H9 (cell line): ENCODE data around the gene ASGR2. TPM values are rescaled to one million over a fixed set of nuclear protein-coding genes. Genes with fewer than 3 reads are reported as not detected.

ENCODE experiments used
- DNase-seq: peaks from one replicate; pipeline ENCODE4 v3.0.0-alpha.2; 2017
- H2AFZ ChIP-seq: one replicate; pipeline ENCODE4 v1.6.1; 2013; ENCODE audit warnings: mild to moderate bottlenecking, low read length, control low read depth, moderate library complexity
- H2AK5ac ChIP-seq: 2 replicates; pipeline ENCODE4 v1.6.1; 2013; ENCODE audit warnings: low read length, control low read depth, mixed read lengths; ENCODE audit not compliant: insufficient read length
- H2BK120ac ChIP-seq: one replicate; pipeline ENCODE4 v1.6.1; 2013; ENCODE audit warnings: low read depth, mild to moderate bottlenecking, low read length, control low read depth, inconsistent platforms; ENCODE audit not compliant: poor library complexity, severe bottlenecking
- H2BK12ac ChIP-seq: 2 replicates; pipeline ENCODE4 v1.6.1; 2013; ENCODE audit warnings: low read length, control low read depth, mixed read lengths, low read depth; ENCODE audit not compliant: insufficient read length
- H2BK15ac ChIP-seq: 2 replicates; pipeline ENCODE4 v1.6.1; 2013; ENCODE audit warnings: low read depth, low read length, control low read depth
- H2BK20ac ChIP-seq: one replicate; pipeline ENCODE4 v1.6.1; 2013; ENCODE audit warnings: low read depth, mild to moderate bottlenecking, low read length, control low read depth, inconsistent platforms; ENCODE audit not compliant: poor library complexity, severe bottlenecking
- H2BK5ac ChIP-seq: 2 replicates; pipeline ENCODE4 v1.6.1; 2013; ENCODE audit warnings: low read length, control low read depth, mixed read lengths; ENCODE audit not compliant: insufficient read length
- H3K14ac ChIP-seq: 2 replicates; pipeline ENCODE4 v1.6.1; 2013; ENCODE audit warnings: low read length, control low read depth; ENCODE audit not compliant: insufficient read depth
- H3K18ac ChIP-seq: 2 replicates; pipeline ENCODE4 v1.6.1; 2013; ENCODE audit warnings: low read depth, mild to moderate bottlenecking, mixed read lengths, low read length, control low read depth; ENCODE audit not compliant: insufficient read length
- H3K23ac ChIP-seq: 2 replicates; pipeline ENCODE4 v1.6.1; 2013; ENCODE audit warnings: low read length, control low read depth, mixed read lengths, low read depth; ENCODE audit not compliant: insufficient read length
- H3K23me2 ChIP-seq: 2 replicates; pipeline ENCODE4 v1.6.1; 2013; ENCODE audit warnings: low read depth, mild to moderate bottlenecking, mixed read lengths, low read length, control low read depth; ENCODE audit not compliant: insufficient read length, poor library complexity, severe bottlenecking
- H3K27ac ChIP-seq: 2 replicates; pipeline ENCODE4 v1.5.1; 2013; ENCODE audit warnings: low read length, control low read depth, mixed read lengths, low read depth; ENCODE audit not compliant: insufficient read length
- H3K27me3 ChIP-seq: 2 replicates; pipeline ENCODE4 v1.6.1; 2013; ENCODE audit warnings: low read length, control low read depth, inconsistent platforms; ENCODE audit not compliant: insufficient read depth
- H3K4ac ChIP-seq: 2 replicates; pipeline ENCODE4 v1.6.1; 2013; ENCODE audit warnings: low read depth, mild to moderate bottlenecking, control low read depth, inconsistent platforms, low read length, moderate library complexity
- H3K4me1 ChIP-seq: 2 replicates; pipeline ENCODE4 v1.6.1; 2013; ENCODE audit warnings: low read length, control low read depth, inconsistent platforms; ENCODE audit not compliant: insufficient read depth
- H3K4me2 ChIP-seq: 2 replicates; pipeline ENCODE4 v1.6.1; 2013; ENCODE audit warnings: low read length, control low read depth, mixed read lengths; ENCODE audit not compliant: insufficient read length, insufficient read depth
- H3K56ac ChIP-seq: 2 replicates; pipeline ENCODE4 v1.6.1; 2013; ENCODE audit warnings: low read depth, mild to moderate bottlenecking, mixed read lengths, low read length, control low read depth; ENCODE audit not compliant: insufficient read length
- H3K79me1 ChIP-seq: 2 replicates; pipeline ENCODE4 v1.6.1; 2013; ENCODE audit warnings: low read depth, mild to moderate bottlenecking, moderate library complexity, low read length, control low read depth, inconsistent platforms; ENCODE audit not compliant: insufficient read depth, poor library complexity, severe bottlenecking
- H3K79me2 ChIP-seq: 2 replicates; pipeline ENCODE4 v1.6.1; 2013; ENCODE audit warnings: low read length, control low read depth, inconsistent platforms; ENCODE audit not compliant: insufficient read depth
- H3K9ac ChIP-seq: 2 replicates; pipeline ENCODE4 v1.6.1; 2013; ENCODE audit warnings: low read length, control low read depth, mixed read lengths; ENCODE audit not compliant: insufficient read length; ENCODE audit errors: extremely low read depth
- H3K9me3 ChIP-seq: one replicate; pipeline ENCODE4 v1.6.1; 2013; ENCODE audit warnings: low read depth, low read length, inconsistent platforms; ENCODE audit not compliant: control insufficient read depth
- H3T11ph ChIP-seq: one replicate; pipeline ENCODE4 v1.6.1; 2013; ENCODE audit warnings: mild to moderate bottlenecking, low read length, control low read depth, inconsistent platforms
- H4K20me1 ChIP-seq: one replicate; pipeline ENCODE4 v1.6.1; 2013; ENCODE audit not compliant: control insufficient read depth, insufficient read length, insufficient read depth
- H4K5ac ChIP-seq: 2 replicates; pipeline ENCODE4 v1.6.1; 2013; ENCODE audit warnings: low read depth, mild to moderate bottlenecking, mixed read lengths, low read length, control low read depth; ENCODE audit not compliant: insufficient read length
- H4K8ac ChIP-seq: replicated peaks from 2 replicates; pipeline ENCODE4 v1.6.1; 2013; ENCODE audit warnings: low read length, control low read depth, mixed read lengths, low read depth; ENCODE audit not compliant: insufficient read length
- H4K91ac ChIP-seq: 2 replicates; pipeline ENCODE4 v1.6.1; 2013; ENCODE audit warnings: low read depth, mild to moderate bottlenecking, moderate library complexity, mixed read lengths, low read length, control low read depth; ENCODE audit not compliant: insufficient read length
- H3K27ac Mint-ChIP-seq, 3 experiments: 2 replicates in 2 of 3; 3 replicates in 1 of 3; pipeline ENCODE4 v1.8.0; 2020 to 2021; ENCODE audit warnings: mixed read lengths in 3 of 3, mild to moderate bottlenecking in 1 of 3, moderate library complexity in 1 of 3
- H3K27me3 Mint-ChIP-seq: 2 replicates; pipeline ENCODE4 v1.8.0; 2021; ENCODE audit warnings: low read depth, mild to moderate bottlenecking, moderate library complexity, mixed read lengths
- H3K36me3 Mint-ChIP-seq, 3 experiments: 2 replicates in 2 of 3; 3 replicates in 1 of 3; pipeline ENCODE4 v1.8.0; 2020 to 2021; ENCODE audit warnings: low read depth in 3 of 3, mixed read lengths in 3 of 3; ENCODE audit not compliant: insufficient read depth in 1 of 3
- H3K4me1 Mint-ChIP-seq, 2 experiments: 2 replicates each; pipeline ENCODE4 v1.8.0; 2020; ENCODE audit warnings: mixed read lengths in 2 of 2
- H3K4me3 Mint-ChIP-seq, 2 experiments: 2 replicates in 1 of 2; 3 replicates in 1 of 2; pipeline ENCODE4 v1.8.0; 2020 to 2021; ENCODE audit warnings: mild to moderate bottlenecking in 2 of 2, mixed read lengths in 2 of 2, moderate library complexity in 1 of 2
- H3K9me3 Mint-ChIP-seq, 2 experiments: 2 replicates in 1 of 2; 3 replicates in 1 of 2; pipeline ENCODE4 v1.8.0; 2020; ENCODE audit warnings: mild to moderate bottlenecking in 2 of 2, mixed read lengths in 2 of 2, moderate library complexity in 1 of 2
- WGBS: extraction: QIAGEN DNeasy Blood & Tissue Kit; methylation state at CpG from one replicate; pipeline ENCODE4 v1.1.7; 2013; ENCODE audit warnings: missing lambda C conversion rate, low lambda C conversion rate, mixed read lengths; ENCODE audit not compliant: insufficient read length; ENCODE audit errors: extremely low coverage; 5-methylcytosine and 5-hydroxymethylcytosine counted together
- total RNA-seq: library from RNA; stranded (reverse); gene quantifications from 2 replicates; pipeline ENCODE4 v1.2.1, GENCODE V29; 2021
- TF ChIP-seq, protein P1 (sequence below): fragments of 200-600 bp; sonication (generic); conservative IDR thresholded peaks from 3 replicates; pipeline ENCODE4 v1.8.0; 2021; ENCODE audit warnings: antibody characterized with exemption, mild to moderate bottlenecking

ASGR2 gene
- total RNA-seq, 1 experiment from 2014 or later: not detected

DNA sequence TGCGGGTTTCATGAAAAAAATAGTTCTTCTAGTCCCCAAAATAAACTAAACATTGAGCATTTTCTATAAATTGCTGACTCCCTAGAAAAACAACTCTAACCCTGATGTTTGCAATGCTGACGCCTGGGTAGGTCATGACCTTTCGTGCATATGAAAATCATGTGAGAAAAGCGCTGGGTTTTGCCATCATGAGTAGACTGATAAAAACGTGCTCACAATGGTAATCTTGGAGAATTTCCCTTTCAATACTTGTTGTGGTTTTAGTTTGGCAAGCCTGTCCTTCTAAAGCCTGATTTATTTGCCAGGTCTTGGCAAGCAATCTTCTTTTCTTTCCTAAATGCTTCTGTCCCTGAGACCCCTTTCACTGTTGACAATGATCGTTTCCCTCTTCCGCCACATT is 30.5 kb downstream of the ASGR2 start:
- H3K9me3 Mint-ChIP-seq: no peaks in the 10 kb centered on the region; a peak in 2 of 5 replicates
- H3K14ac ChIP-seq: no peak overlapping the region
- H3K18ac ChIP-seq: no peak overlapping the region
- H3K23ac ChIP-seq: no peak overlapping the region
- no peak overlapping the region for H2BK5ac ChIP-seq
- H3K79me1 ChIP-seq: no peaks in the 10 kb centered on the region
- no CpG with 5 or more reads among the region's 7 CpGs for WGBS
- H2BK15ac ChIP-seq: no peak overlapping the region
- no peak overlapping the region for H2AK5ac ChIP-seq
- no peak overlapping the region for H3K9ac ChIP-seq
- H4K8ac ChIP-seq: no peak overlapping the region
- H3K23me2 ChIP-seq: no peaks in the 10 kb centered on the region
- peaks cover 6 to 7% of the 10 kb centered on the region in 2 experiments for H3K4me1 Mint-ChIP-seq
- no peak overlapping the region for H4K91ac ChIP-seq
- peaks cover 14% of the 10 kb centered on the region for H3K27me3 Mint-ChIP-seq
- no peak overlapping the region for H3K27ac ChIP-seq
- no peak overlapping the region for H3K4me3 Mint-ChIP-seq
- no peak overlapping the region for H3T11ph ChIP-seq
- no peak overlapping the region for H2BK12ac ChIP-seq
- no peak overlapping the region for H3K4me2 ChIP-seq
- no peak overlapping the region for H2AFZ ChIP-seq
- H3K27me3 ChIP-seq: no peaks in the 10 kb centered on the region
- no peak overlapping the region for H4K5ac ChIP-seq
- no peak overlapping the region for H3K4ac ChIP-seq
- H2BK120ac ChIP-seq: no peak overlapping the region
- H3K4me1 ChIP-seq: no peaks in the 10 kb centered on the region
- no peak overlapping the region for H2BK20ac ChIP-seq
- no peak overlapping the region for H3K56ac ChIP-seq
- no peaks in the 10 kb centered on the region for H3K36me3 Mint-ChIP-seq
- no peaks in the 10 kb centered on the region for H3K79me2 ChIP-seq
- H4K20me1 ChIP-seq: no peaks in the 10 kb centered on the region
- no peak for DNase-seq
- TF ChIP-seq, protein P1, sequence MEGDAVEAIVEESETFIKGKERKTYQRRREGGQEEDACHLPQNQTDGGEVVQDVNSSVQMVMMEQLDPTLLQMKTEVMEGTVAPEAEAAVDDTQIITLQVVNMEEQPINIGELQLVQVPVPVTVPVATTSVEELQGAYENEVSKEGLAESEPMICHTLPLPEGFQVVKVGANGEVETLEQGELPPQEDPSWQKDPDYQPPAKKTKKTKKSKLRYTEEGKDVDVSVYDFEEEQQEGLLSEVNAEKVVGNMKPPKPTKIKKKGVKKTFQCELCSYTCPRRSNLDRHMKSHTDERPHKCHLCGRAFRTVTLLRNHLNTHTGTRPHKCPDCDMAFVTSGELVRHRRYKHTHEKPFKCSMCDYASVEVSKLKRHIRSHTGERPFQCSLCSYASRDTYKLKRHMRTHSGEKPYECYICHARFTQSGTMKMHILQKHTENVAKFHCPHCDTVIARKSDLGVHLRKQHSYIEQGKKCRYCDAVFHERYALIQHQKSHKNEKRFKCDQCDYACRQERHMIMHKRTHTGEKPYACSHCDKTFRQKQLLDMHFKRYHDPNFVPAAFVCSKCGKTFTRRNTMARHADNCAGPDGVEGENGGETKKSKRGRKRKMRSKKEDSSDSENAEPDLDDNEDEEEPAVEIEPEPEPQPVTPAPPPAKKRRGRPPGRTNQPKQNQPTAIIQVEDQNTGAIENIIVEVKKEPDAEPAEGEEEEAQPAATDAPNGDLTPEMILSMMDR: no peak
- no peaks in the 10 kb centered on the region for H3K9me3 ChIP-seq
- no peak overlapping the region for H3K27ac Mint-ChIP-seq
